ENCODE results near the gene COMTD1.
"Not testable (repeated sequence)": the region's sequence is repeated elsewhere in the genome, so short reads cannot be mapped to it uniquely, and the experiment has no call there.

Gene COMTD1

GRCh38 chr10:75202321-75203045, 33.3 kb downstream of the COMTD1 start:
- peak; percentile 84 for FAIRE-seq
- TF ChIP-seq POLR2A (IDR thresholded peaks at IDR 0.05; ENCODE audit: low read depth, low read length), result no peak
- peak; percentile 68 for DNase-seq (ENCODE audit: insufficient read length, low spot score)

- FAIRE-seq (no peak), DNase-seq (ENCODE audit: insufficient read length, low spot score) (no peak)
- TF ChIP-seq POLR2A (IDR thresholded peaks at IDR 0.05; ENCODE audit: low read depth, low read length), result no peak
Measured at GRCh38 chr10:75201793-75202307, 33.9 kb downstream of the COMTD1 start.

GRCh38 chr10:75199949-75200348, 35.8 kb downstream of the COMTD1 start:
- DNase-seq (ENCODE audit: insufficient read length, low spot score); FAIRE-seq: not testable (repeated sequence)

- DNase-seq (ENCODE audit: insufficient read length, low spot score), result no peak
- FAIRE-seq, result no peak
- no peak for TF ChIP-seq POLR2A (IDR thresholded peaks at IDR 0.05; ENCODE audit: low read depth, low read length)
Measured at GRCh38 chr10:75197906-75198305, 37.9 kb downstream of the COMTD1 start.

GRCh38 chr10:75197066-75197465, 38.7 kb downstream of the COMTD1 start:
- no peak for TF ChIP-seq POLR2A (IDR thresholded peaks at IDR 0.05; ENCODE audit: low read depth, low read length)
- FAIRE-seq, result no peak
- no peak for DNase-seq (ENCODE audit: insufficient read length, low spot score)

- DNase-seq (ENCODE audit: insufficient read length, low spot score), result no peak
- no peak for FAIRE-seq
- no peak for TF ChIP-seq POLR2A (IDR thresholded peaks at IDR 0.05; ENCODE audit: low read depth, low read length)
Measured at GRCh38 chr10:75195035-75195763, 40.6 kb downstream of the COMTD1 start.

- not testable (repeated sequence) for FAIRE-seq; DNase-seq (ENCODE audit: insufficient read length, low spot score)
Measured at GRCh38 chr10:75194625-75195024, 41.1 kb downstream of the COMTD1 start.

- peak; percentile 87 for DNase-seq (ENCODE audit: insufficient read length, low spot score)
- peak; percentile 89 for FAIRE-seq
- TF ChIP-seq POLR2A (IDR thresholded peaks at IDR 0.05; ENCODE audit: low read depth, low read length), result no peak
Measured at GRCh38 chr10:75191821-75192568, 43.8 kb downstream of the COMTD1 start.

- no peak for TF ChIP-seq POLR2A (IDR thresholded peaks at IDR 0.05; ENCODE audit: low read depth, low read length)
- no peak for DNase-seq (ENCODE audit: insufficient read length, low spot score)
- no peak for FAIRE-seq
Measured at GRCh38 chr10:75189266-75190096, 46.3 kb downstream of the COMTD1 start.

- not testable (repeated sequence) for DNase-seq (ENCODE audit: insufficient read length, low spot score); FAIRE-seq
Measured at GRCh38 chr10:75188522-75188921, 47.2 kb downstream of the COMTD1 start.

- FAIRE-seq, result peak; percentile 73
- TF ChIP-seq POLR2A (IDR thresholded peaks at IDR 0.05; ENCODE audit: low read depth, low read length), result no peak
- DNase-seq (ENCODE audit: insufficient read length, low spot score), result peak; percentile 49
Measured at GRCh38 chr10:75187961-75188426, 47.8 kb downstream of the COMTD1 start.

GRCh38 chr10:75186310-75186709, 49.4 kb downstream of the COMTD1 start:
- TF ChIP-seq POLR2A (IDR thresholded peaks at IDR 0.05; ENCODE audit: low read depth, low read length), result no peak
- no peak for FAIRE-seq
- no peak for DNase-seq (ENCODE audit: insufficient read length, low spot score)

Measured in H54 (cell line).